ENCODE measurements around the gene ITGAD.

The ITGAD gene

GRCh38 chr16:31367853-31368252 is 25.3 kb upstream of the ITGAD start:
- DNase-seq = no peak

- no peak for DNase-seq
Measured at GRCh38 chr16:31371008-31371407, 22.1 kb upstream of the ITGAD start.

DNA sequence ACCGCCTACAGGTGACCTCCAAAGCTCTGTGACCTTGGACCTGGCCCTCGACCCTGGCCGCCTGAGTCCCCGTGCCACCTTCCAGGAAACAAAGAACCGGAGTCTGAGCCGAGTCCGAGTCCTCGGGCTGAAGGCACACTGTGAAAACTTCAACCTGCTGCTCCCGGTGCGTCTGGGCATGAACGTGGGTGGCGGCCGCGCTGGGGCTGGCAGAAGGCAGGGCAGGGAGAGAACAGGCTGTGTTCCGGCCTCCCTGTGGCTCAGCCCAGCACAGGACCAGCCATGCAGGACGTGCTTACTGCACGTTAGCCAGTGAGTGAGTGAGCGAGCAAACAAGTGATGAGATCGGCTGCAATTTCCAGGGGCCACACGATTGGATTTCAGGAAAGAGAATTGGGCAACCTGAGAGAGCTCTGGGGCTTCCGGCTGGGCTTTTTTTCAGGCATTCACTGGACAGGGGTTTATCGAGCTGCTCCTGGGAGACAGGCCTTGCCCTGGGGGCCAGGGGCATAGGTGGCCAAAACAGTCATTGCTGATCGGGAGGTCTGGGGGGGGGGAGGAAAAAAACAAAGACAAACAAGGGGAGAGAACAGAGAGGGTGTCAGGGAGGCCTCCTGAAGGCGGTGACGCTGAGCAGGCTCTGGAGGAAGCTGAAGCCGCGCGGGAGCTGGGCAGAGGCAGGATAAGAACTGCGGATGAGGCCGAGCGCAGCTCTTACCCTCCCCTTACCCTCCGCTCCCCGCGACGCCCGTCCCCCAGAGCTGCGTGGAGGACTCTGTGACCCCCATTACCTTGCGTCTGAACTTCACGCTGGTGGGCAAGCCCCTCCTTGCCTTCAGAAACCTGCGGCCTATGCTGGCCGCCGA is 21.3 kb upstream of the ITGAD start:
- DNase-seq = no peak

DNA sequence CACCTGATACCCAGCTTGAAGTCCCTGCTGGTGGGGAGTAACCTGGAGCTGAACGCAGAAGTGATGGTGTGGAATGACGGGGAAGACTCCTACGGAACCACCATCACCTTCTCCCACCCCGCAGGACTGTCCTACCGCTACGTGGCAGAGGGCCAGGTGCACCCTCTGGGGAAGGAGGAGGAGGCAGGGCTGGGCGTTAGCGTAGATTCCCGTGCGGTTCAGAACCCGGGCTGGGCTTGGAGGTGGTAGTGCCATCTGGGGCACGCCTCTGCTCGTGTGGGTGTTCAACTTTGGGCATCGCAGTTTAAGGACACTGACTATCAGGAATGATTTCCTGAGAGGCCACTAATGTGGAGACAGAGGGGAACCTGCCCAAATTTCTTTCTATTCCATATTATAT is 19.9 kb upstream of the ITGAD start:
- no peak for DNase-seq

- DNase-seq = no peak
Measured at GRCh38 chr16:31375231-31375630, 17.9 kb upstream of the ITGAD start.

- DNase-seq = no peak
Measured at GRCh38 chr16:31376705-31377104, 16.4 kb upstream of the ITGAD start.

DNA sequence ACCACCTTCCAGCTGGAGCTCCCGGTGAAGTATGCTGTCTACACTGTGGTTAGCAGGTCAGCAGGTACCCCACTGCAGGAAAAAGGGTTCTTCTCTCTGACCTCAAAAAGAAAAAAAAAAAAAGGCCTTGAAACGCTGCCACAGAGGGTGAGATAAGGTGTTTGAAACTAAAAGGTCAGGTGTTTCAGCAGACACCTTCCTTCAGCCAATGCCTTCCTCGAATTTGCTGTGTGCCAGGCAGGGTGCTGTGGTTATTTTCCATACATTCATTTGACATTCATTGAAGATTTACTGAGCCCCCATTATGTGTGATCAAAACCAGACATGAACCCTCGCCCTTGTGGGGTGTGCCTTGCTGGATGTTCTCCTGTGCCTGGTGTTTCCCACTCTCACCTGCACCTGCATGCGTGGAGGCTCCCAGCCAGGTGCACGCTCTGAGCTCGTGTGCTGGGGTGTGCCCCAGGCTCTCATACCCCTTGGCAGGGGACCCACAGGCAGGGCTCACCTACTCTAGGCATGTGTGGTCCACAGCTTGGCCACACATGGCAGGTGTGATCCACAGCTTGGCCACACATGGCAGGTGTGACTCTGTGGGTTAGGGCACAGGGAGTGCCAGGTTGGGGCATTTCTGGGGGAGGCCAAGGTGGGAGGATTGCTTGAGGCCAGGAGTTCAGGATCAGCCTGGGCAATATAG is 15.8 kb upstream of the ITGAD start:
- DNase-seq = no peak

DNA sequence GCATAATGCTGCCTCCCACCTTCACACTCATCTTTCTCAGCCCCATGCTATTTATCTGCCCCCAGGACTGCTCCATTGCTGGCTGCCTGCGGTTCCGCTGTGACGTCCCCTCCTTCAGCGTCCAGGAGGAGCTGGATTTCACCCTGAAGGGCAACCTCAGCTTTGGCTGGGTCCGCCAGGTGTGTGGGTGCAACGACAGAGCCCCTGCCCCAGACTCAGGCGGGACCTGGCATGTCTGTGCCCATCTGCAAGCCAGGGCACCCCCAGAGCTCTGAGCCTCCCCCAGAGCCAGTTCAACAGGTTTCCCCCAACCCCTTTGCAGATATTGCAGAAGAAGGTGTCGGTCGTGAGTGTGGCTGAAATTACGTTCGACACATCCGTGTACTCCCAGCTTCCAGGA is 12.9 kb upstream of the ITGAD start:
- no peak for DNase-seq

DNA sequence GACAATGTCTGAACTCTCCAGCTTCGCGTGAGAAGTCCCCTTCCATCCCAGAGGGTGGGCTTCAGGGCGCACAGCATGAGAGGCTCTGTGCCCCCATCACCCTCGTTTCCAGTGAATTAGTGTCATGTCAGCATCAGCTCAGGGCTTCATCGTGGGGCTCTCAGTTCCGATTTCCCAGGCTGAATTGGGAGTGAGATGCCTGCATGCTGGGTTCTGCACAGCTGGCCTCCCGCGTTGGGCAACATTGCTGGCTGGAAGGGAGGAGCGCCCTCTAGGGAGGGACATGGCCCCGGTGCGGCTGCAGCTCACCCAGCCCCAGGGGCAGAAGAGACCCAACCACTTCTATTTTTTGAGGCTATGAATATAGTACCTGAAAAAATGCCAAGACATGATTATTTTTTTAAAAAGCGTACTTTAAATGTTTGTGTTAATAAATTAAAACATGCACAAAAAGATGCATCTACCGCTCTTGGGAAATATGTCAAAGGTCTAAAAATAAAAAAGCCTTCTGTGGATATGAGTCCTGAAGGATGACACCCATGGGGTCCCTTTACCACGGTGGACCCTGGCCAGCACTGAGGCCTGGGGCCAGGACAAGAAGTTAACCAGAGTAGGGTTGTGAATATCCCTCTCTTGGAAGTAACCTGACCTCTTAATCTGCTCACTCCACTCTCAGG is 10.5 kb upstream of the ITGAD start:
- no peak for DNase-seq

DNA sequence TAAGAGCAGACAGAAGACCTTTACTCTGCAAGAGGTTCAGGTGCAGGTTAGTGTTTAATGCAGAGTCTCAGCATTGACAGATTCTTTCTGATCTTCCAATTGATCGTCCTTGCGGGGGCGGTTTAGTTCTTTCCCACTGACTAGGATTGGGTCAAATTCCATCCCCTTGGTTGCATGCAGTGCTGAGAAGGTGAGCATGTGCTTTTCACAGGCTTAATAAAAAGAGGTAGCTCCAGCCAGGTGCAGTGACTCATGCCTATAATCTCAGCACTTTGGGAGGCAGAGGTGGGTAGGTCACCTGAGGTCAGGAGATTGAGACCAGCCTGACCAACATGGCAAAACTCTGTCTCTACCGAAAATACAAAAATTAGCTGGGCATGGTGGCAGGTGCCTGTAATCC is 7.5 kb upstream of the ITGAD start:
- DNase-seq = no peak

- peak; percentile 14 for DNase-seq
Measured at GRCh38 chr16:31386157-31386984, 6.8 kb upstream of the ITGAD start.

- DNase-seq = no peak
Measured at GRCh38 chr16:31388535-31388934, 4.6 kb upstream of the ITGAD start.

DNA sequence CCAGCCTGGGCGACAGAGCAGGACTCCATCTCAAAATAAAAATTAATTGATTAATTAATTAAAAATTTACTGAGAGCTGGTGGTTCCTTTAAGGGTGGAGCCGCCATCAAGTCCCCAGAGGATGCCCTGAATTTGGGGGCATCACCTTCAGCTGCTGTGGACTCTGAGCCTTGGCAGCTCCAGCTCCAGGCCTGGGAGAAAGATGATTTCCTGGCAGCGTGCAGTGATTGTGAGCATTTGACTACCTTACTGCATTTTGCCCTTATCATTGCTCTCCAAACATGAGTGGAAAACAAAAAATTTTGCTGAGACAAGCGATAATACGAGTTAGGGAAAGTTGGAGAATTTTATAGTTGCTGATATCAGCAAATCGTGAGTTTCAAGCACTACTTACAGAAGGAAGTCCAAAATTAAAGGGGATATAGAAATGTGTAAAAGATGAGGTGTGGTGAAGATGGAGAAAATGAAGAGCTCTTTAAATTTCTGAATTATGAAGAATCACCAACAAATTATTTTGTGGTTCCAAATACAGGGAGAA is 2.6 kb upstream of the ITGAD start:
- no peak for DNase-seq

DNA sequence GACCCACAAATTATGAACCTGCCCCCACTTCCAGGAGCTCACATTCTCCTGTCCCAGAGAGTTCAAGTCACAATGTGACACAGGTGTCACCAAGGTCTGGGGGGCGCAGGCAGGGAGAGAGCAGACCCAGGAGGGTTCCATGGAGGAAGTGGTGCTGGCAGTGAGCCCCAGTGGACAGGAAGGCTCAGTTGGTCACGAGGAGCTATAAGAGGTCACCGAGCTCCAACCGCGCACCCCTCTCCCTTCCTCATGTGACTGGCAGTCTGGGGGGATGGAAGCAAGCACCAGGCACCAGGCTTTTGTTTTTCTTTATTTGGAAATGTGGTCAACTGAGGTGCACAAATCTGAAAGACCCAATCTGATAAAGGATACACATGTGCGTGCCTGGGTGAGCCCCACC is 2.5 kb downstream of the ITGAD start:
- DNase-seq = no peak

GRCh38 chr16:31397096-31397660 is 4.0 kb downstream of the ITGAD start:
- DNase-seq = no peak

- no peak for DNase-seq
Measured at GRCh38 chr16:31397701-31398100, 4.6 kb downstream of the ITGAD start.

- no peak for DNase-seq
Measured at GRCh38 chr16:31400191-31400590, 7.1 kb downstream of the ITGAD start.

DNA sequence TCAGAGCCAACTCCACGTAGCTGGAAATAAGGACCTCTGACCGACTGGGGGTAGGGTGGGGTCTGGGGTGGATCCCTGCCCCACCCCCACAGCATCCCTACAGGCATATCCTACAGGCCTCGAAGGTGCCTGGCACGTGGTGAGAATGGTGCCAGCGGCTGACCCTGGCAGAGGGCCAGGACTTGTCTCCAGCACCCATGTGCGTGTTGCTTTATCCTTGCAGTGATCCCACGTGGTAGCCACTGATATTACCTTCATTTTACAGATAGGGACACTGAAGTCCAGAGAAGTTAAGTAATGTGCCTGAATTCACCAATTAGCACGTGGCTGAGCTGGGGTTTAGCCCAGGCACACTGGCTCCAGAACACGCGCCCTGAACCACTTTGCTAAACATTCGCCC is 8.3 kb downstream of the ITGAD start:
- no peak for DNase-seq

DNA sequence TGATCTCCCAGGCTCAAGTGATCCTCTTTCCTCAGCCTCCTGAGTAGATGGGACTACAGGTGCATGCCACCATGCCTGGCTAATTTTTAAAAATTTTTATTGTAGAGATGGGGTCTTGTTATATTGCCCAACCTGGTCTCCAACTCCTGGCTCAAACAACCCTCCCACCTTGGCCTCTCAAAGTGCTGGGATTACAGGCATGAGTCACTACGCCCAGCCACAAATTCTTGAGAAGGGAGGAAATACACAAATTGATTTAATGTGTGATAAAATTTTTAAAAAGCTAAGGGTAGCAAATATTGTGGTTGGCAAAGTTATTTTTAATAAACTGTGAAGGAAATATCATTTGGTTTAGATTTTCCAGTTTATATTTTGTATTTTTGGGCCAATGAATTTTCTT is 9.6 kb downstream of the ITGAD start:
- no peak for DNase-seq

- no peak for DNase-seq
Measured at GRCh38 chr16:31403590-31404352, 10.6 kb downstream of the ITGAD start.

GRCh38 chr16:31404353-31405064 is 11.4 kb downstream of the ITGAD start:
- DNase-seq = peak; percentile 34
